Uterus (tissue), 2 donors: ENCODE data around the gene SLC35A2.

Source experiments
- CTCF ChIP-seq, 4 experiments: fragments of 200-600 bp in 2 of 4; fragments of 450-650 bp in 2 of 4; sonication (generic) in 2 of 4; IDR thresholded peaks; one replicate each; pipeline ENCODE4 v1.5.1; 2016 to 2019; ENCODE audit warnings: antibody characterized with exemption in 4 of 4, mild to moderate bottlenecking in 2 of 4, moderate library complexity in 1 of 4
- POLR2A ChIP-seq, 2 donors: fragments of 450-650 bp; IDR thresholded peaks; one replicate each; pipeline ENCODE4 v1.6.1; 2016; ENCODE audit warnings: antibody characterized with exemption in 2 of 2, mild to moderate bottlenecking in 1 of 2, moderate library complexity in 1 of 2

GRCh38 chrX:48908600-48908999 lies 2.8 kb downstream of the SLC35A2 start:
- TF ChIP-seq CTCF (IDR thresholded peaks at IDR 0.05) (no peak), POLR2A (IDR thresholded peaks at IDR 0.05) (no peak)
